ENCODE results near the gene TK1. TPM values are rescaled to one million over a fixed set of nuclear protein-coding genes. Genes with fewer than 3 reads are reported as not detected.

TK1 gene
- total RNA-seq (2022; extraction: Qiagen RNA extraction; ENCODE audit: low read depth) = 220 to 241 TPM (median 230 TPM) in 5 replicates

GRCh38 chr17:78186692-78187595 is at the start of gene TK1, which contains the start of gene AFMID:
Gene TK1 (minus strand): TSS chr17:78187052. CDS start chr17:78186994, 58 bp downstream.
Gene AFMID (plus strand): TSS chr17:78187362. CDS start chr17:78187371, 9 bp downstream.

GRCh38 chr17:78230996-78231935 is 44.4 kb upstream of the TK1 start, which contains the start of gene TMEM235:
Gene TMEM235 (plus strand): TSS chr17:78231631. CDS start chr17:78232024, 393 bp downstream.

GRCh38 chr17:78214016-78214705 is 27.3 kb upstream of the TK1 start, which contains the start of gene BIRC5:
Gene BIRC5 (plus strand): TSS chr17:78214253. CDS start chr17:78214317, 64 bp downstream.

GRCh38 chr17:78168242-78168902 is 18.5 kb downstream of the TK1 start, which contains the start of gene SYNGR2:
Gene SYNGR2 (plus strand): TSS chr17:78168581. CDS start chr17:78168617, 36 bp downstream.

GRCh38 chr17:78130437-78131101 is 56.3 kb downstream of the TK1 start, which contains the start of gene TMC8:
Gene TMC8 (plus strand): TSS chr17:78130771. CDS start chr17:78131589, 818 bp downstream.

GRCh38 chr17:78128551-78129350 is 58.1 kb downstream of the TK1 start, which contains the start of gene TMC6:
Gene TMC6 (minus strand): TSS chr17:78128755. CDS start chr17:78126832, 1,923 bp downstream.

Other genes with a start within 250 kb of the TK1 start
- 1.4 to 2.5 TPM (median 2.2 TPM) in 5 replicates for gene TNRC6C, start 228.3 kb downstream of the TK1 start, total RNA-seq (2022; extraction: Qiagen RNA extraction; ENCODE audit: low read depth)
- 5.1 to 16.8 TPM (median 12.6 TPM) in 5 replicates for gene TMC6, start 58.3 kb downstream of the TK1 start, total RNA-seq (2022; extraction: Qiagen RNA extraction; ENCODE audit: low read depth)
- gene TMC8, start 56.3 kb downstream of the TK1 start, total RNA-seq (2022; extraction: Qiagen RNA extraction; ENCODE audit: low read depth) = 0.18 to 1.2 TPM (median 0.26 TPM) in 5 replicates
- gene C17orf99, start 40.7 kb downstream of the TK1 start, total RNA-seq (2022; extraction: Qiagen RNA extraction; ENCODE audit: low read depth) = not detected in 5 replicates
- 103 to 201 TPM (median 187 TPM) in 5 replicates for gene SYNGR2, start 18.5 kb downstream of the TK1 start, total RNA-seq (2022; extraction: Qiagen RNA extraction; ENCODE audit: low read depth)
- gene AFMID, start 310 bp upstream of the TK1 start, total RNA-seq (2022; extraction: Qiagen RNA extraction; ENCODE audit: low read depth) = 38.2 to 46.2 TPM (median 41.3 TPM) in 5 replicates
- 93.1 to 109 TPM (median 98.8 TPM) in 5 replicates for gene BIRC5, start 27.2 kb upstream of the TK1 start, total RNA-seq (2022; extraction: Qiagen RNA extraction; ENCODE audit: low read depth)
- not detected in 5 replicates for gene TMEM235, start 44.6 kb upstream of the TK1 start, total RNA-seq (2022; extraction: Qiagen RNA extraction; ENCODE audit: low read depth)
- 28.2 to 46.7 TPM (median 41.0 TPM) in 5 replicates for gene SOCS3, start 173.0 kb upstream of the TK1 start, total RNA-seq (2022; extraction: Qiagen RNA extraction; ENCODE audit: low read depth)
- 15.1 to 29.9 TPM (median 28.6 TPM) in 5 replicates for gene PGS1, start 191.6 kb upstream of the TK1 start, total RNA-seq (2022; extraction: Qiagen RNA extraction; ENCODE audit: low read depth)